Measurements from ENCODE around the gene WFIKKN2.

The WFIKKN2 gene

GRCh38 chr17:50884439-50885311 is 49.3 kb downstream of the WFIKKN2 start:
- H3K27ac ChIP-seq (ENCODE audit: low read depth, low read length), result no peak overlapping the region
- no peak overlapping the region for H3K4me3 ChIP-seq (ENCODE audit: low read depth in 1 of 2, low read length in 2 of 2)
- no peaks in the 10 kb centered on the region for H3K9me3 ChIP-seq (ENCODE audit: low read length)
- no peak overlapping the region for H3K9ac ChIP-seq (ENCODE audit: low read length)
- no peaks in the 10 kb centered on the region for H3K27me3 ChIP-seq (ENCODE audit: control insufficient read depth in 1 of 2, insufficient read depth in 2 of 2, low read length in 2 of 2)
- H3K36me3 ChIP-seq (ENCODE audit: insufficient read depth, low read length), result no peaks in the 10 kb centered on the region
- no peaks in the 10 kb centered on the region for H3K4me1 ChIP-seq (ENCODE audit: insufficient read depth, low read length)

GRCh38 chr17:50887705-50888245 is 52.4 kb downstream of the WFIKKN2 start:
- no peak overlapping the region for H3K4me3 ChIP-seq (ENCODE audit: low read depth in 1 of 2, low read length in 2 of 2)
- H3K27me3 ChIP-seq (ENCODE audit: control insufficient read depth in 1 of 2, insufficient read depth in 2 of 2, low read length in 2 of 2), result no peaks in the 10 kb centered on the region
- H3K4me1 ChIP-seq (ENCODE audit: insufficient read depth, low read length), result no peaks in the 10 kb centered on the region
- H3K9me3 ChIP-seq (ENCODE audit: low read length), result no peaks in the 10 kb centered on the region
- H3K9ac ChIP-seq (ENCODE audit: low read length), result no peak overlapping the region
- no peak overlapping the region for H3K27ac ChIP-seq (ENCODE audit: low read depth, low read length)
- no peaks in the 10 kb centered on the region for H3K36me3 ChIP-seq (ENCODE audit: insufficient read depth, low read length)

DNA sequence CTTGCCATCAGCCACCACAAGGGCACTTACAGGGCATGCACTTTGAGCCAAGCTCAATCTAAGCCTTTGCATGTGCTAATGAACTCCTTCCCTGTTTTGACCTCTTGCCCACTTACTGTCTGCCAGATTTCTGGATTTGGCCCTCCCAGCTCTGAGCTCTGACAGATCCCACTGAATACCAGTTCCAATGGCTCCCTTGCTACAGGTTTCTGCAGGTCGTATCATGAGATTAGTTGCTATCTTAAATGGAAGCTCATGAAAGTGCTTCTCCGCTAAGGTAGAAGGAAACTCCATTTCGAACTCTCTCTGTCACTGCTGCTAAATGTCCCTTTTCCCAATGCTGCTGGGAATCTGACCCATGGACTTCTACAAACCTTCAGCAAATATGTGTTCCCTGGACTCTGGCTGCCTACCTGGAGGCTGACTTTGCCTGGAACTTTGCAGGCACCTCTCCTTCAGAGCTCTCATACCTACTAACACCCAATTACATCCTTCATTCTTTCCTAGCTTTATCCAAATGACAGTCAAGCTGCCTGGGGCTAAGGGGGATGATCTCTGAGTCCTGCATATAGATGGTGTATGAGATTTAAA is 54.2 kb downstream of the WFIKKN2 start:
- Histone ChIP-seq H3K27me3 (ENCODE audit: control insufficient read depth in 1 of 2, insufficient read depth in 2 of 2, low read length in 2 of 2) (no peaks in the 10 kb centered on the region), H3K9ac (ENCODE audit: low read length) (no peak overlapping the region), H3K9me3 (ENCODE audit: low read length) (no peaks in the 10 kb centered on the region), H3K4me3 (ENCODE audit: low read depth in 1 of 2, low read length in 2 of 2) (no peak overlapping the region), H3K4me1 (ENCODE audit: insufficient read depth, low read length) (no peaks in the 10 kb centered on the region), H3K36me3 (ENCODE audit: insufficient read depth, low read length) (no peaks in the 10 kb centered on the region), H3K27ac (ENCODE audit: low read depth, low read length) (no peak overlapping the region)

DNA sequence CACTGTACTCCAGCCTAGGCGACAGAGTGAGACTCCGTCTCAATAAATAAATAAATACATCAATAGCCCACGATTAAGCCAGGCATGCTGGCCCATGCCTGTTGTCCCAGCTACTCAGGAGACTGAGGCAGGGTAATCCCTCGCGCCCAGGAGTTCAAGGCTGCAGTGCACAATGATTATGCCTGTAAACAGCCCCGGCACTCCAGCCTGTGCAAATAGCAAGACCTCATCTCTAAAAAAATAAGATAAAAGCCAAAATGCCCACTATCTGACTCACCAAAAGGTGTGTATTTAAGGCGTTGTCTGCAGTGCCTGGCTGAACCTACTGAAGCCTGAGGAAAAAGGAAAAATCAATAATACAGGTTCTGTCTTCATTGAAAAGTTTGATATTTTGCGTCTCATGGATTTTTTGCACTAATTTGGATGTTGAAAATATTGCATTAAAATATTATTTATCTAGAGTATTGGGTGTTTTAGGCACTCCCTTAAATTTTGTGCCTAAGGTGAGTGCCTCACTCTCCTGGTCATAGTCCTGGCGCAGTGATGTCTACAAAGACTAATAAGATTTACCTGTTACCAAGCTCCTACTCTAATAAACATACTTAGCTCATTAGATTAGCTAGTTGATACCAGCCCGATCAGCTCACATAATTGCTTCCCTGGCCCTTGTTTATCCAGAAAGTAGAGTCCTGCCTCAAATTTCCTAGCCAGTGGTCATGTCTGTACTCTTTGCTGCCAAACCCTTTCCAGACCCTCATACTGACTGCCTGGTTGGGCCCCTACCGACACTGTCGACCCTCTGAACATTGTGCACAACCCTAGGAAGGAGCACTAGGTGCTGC is 55.5 kb downstream of the WFIKKN2 start:
- Histone ChIP-seq H3K27me3 (ENCODE audit: control insufficient read depth in 1 of 2, insufficient read depth in 2 of 2, low read length in 2 of 2) (no peaks in the 10 kb centered on the region), H3K27ac (ENCODE audit: low read depth, low read length) (no peak overlapping the region), H3K36me3 (ENCODE audit: insufficient read depth, low read length) (no peaks in the 10 kb centered on the region), H3K9me3 (ENCODE audit: low read length) (no peaks in the 10 kb centered on the region), H3K4me3 (ENCODE audit: low read depth in 1 of 2, low read length in 2 of 2) (no peak overlapping the region), H3K9ac (ENCODE audit: low read length) (no peak overlapping the region), H3K4me1 (ENCODE audit: insufficient read depth, low read length) (no peaks in the 10 kb centered on the region)

DNA sequence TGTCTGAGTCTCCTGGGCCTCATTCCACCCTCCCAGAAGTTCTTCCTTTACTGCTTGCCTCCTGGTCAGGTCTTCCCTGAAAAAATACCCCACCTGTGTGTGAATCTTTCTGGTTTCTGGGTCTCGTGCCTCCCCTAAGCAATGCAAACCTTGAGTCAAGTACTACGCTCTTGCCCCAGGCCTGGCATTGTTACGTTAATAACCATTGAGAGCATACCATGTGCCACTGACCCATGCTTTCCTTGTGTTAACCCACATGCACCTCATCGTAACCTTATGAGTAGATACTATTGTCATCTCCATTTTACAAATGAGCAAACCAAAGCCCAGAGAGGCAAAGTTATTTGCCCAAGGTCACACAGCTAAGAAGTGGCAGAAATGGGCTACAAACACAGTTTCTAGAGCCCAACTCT is 56.2 kb downstream of the WFIKKN2 start:
- Histone ChIP-seq H3K36me3 (ENCODE audit: insufficient read depth, low read length) (no peaks in the 10 kb centered on the region), H3K27ac (ENCODE audit: low read depth, low read length) (no peak overlapping the region), H3K4me3 (ENCODE audit: low read depth in 1 of 2, low read length in 2 of 2) (no peak overlapping the region), H3K4me1 (ENCODE audit: insufficient read depth, low read length) (no peaks in the 10 kb centered on the region), H3K9me3 (ENCODE audit: low read length) (no peaks in the 10 kb centered on the region), H3K9ac (ENCODE audit: low read length) (no peak overlapping the region), H3K27me3 (ENCODE audit: control insufficient read depth in 1 of 2, insufficient read depth in 2 of 2, low read length in 2 of 2) (no peaks in the 10 kb centered on the region)
